Neural progenitor cell (in vitro differentiated cells): ENCODE data around the gene FGF7.

Experiments used
- CTCF ChIP-seq: fragments of 200-600 bp; sonication (generic); IDR thresholded peaks from 2 replicates; pipeline ENCODE4 v1.5.1; 2017; ENCODE audit warnings: antibody characterized with exemption, mild to moderate bottlenecking
- EZH2 ChIP-seq: fragments of 200-600 bp; sonication (generic); IDR thresholded peaks from 2 replicates; pipeline ENCODE4 v1.6.1; 2017; ENCODE audit warnings: antibody characterized with exemption, mild to moderate bottlenecking, moderate library complexity

GRCh38 chr15:49460411-49460941, 37.4 kb downstream of the FGF7 start:
- TF ChIP-seq CTCF = no peak
- TF ChIP-seq EZH2 = no peak
